ENCODE measurements around the gene SLC6A15. TPM values are rescaled to one million over a fixed set of nuclear protein-coding genes. Genes with fewer than 3 reads are reported as not detected.

SLC6A15 gene
- polyA plus RNA-seq, 4 donors = 0.34 to 1.0 TPM; not detected in 2

Other genes with a start within 250 kb of the SLC6A15 start
- under 1 TPM in 1 of 4 donors, not detected in 3; 0.34 TPM for gene TSPAN19, start 123.5 kb upstream of the SLC6A15 start, polyA plus RNA-seq
- under 1 TPM in 2 of 4 donors, not detected in 2; 0.09 to 0.22 TPM for gene LRRIQ1, start 123.6 kb upstream of the SLC6A15 start, polyA plus RNA-seq